AG04450 (cell line): ENCODE data around the gene ZMIZ2. TPM values are rescaled to one million over a fixed set of nuclear protein-coding genes. Genes with fewer than 3 reads are reported as not detected.

ENCODE experiments used
- CTCF ChIA-PET: fragments of 300-600, 350-600 bp; formaldehyde crosslinking; extraction: SDS; loops from one replicate; lab custom pipeline; 2022; ENCODE audit warnings: antibody characterized with exemption, inconsistent platforms; lab: Charles Lee
- POLR2A ChIA-PET: fragments of 350-600 bp; formaldehyde crosslinking; extraction: SDS; loops from one replicate; lab custom pipeline; 2021; ENCODE audit warnings: antibody characterized with exemption, inconsistent platforms; lab: Yijun Ruan, JAX
- DNase-seq: peaks from one replicate; pipeline ENCODE4 v3.0.0-alpha.2; 2011; ENCODE audit warnings: low read depth, low spot score
- H3K27ac ChIP-seq: one replicate; pipeline ENCODE4 v1.5.1; 2012; ENCODE audit warnings: low read depth, low read length, control low read depth
- H3K27me3 ChIP-seq: one replicate; pipeline ENCODE4 v1.6.0; 2012; ENCODE audit warnings: low read length; ENCODE audit not compliant: control insufficient read depth, insufficient read depth
- H3K4me3 ChIP-seq: 2 replicates; pipeline ENCODE4 v1.5.1; 2011; ENCODE audit warnings: mild to moderate bottlenecking, low read depth, low read length, control low read depth
- H3K9me3 ChIP-seq: 2 replicates; pipeline ENCODE4 v1.5.1; 2012; ENCODE audit warnings: low read length; ENCODE audit not compliant: control insufficient read depth, insufficient read depth
- polyA plus RNA-seq: library from polyadenylated mRNA; depleted of rRNA; stranded (reverse); fragments of >200 nt; gene quantifications from 2 replicates; pipeline ENCODE4 v1.2.3, GENCODE V29; 2011
- TF ChIP-seq, protein P1 (sequence below): IDR thresholded peaks from 2 replicates; pipeline ENCODE4 v1.5.1; 2011; ENCODE audit warnings: low read depth, low read length, control low read depth, inconsistent platforms

Gene ZMIZ2
- polyA plus RNA-seq, 1 experiment, result 4.8 TPM

DNA sequence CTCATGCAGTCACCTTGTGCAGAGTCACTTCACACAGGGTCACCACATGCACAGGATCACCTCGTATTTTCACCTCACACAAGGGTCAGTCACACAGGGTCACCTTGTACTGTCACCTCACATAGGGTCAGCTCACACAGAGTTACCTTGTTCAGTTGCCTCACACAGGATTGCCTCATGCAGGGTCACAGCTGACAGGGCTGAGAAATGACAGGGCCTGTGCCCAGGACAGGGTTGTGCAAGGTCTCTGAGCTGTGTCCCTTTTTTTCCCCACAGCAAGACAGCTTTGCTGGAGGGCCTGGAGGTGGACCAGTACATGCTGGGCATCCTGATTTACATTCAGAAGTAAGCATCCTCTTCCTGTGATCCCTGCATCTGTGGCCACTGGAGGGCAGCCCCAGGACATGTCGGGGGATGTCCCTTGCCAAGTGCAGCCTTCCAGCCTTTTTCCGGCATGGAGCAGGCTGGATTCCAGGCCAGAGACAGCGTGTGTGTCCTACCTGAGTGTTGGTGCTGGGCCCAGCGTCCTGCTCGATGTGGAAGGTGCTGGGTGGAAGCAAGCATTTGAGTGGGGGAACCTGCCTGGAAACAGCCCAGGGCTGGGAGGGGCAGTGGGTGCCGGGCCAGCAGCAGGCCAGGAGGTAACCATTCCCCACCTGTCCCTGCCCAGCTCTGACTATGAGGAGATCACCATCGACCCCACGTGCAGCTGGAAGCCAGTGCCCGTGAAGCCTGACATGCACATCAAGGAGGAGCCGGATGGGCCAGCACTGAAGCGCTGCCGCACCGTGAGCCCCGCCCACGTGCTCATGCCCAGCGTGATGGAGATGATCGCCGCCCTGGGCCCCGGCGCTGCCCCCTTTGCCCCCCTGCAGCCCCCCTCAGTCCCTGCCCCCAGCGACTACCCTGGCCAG is 16.3 kb downstream of the ZMIZ2 start:
- no peak overlapping the region for H3K27ac ChIP-seq
- no peaks in the 10 kb centered on the region; the same call in 1 of the 2 replicates for H3K9me3 ChIP-seq
- TF ChIP-seq, protein P1, sequence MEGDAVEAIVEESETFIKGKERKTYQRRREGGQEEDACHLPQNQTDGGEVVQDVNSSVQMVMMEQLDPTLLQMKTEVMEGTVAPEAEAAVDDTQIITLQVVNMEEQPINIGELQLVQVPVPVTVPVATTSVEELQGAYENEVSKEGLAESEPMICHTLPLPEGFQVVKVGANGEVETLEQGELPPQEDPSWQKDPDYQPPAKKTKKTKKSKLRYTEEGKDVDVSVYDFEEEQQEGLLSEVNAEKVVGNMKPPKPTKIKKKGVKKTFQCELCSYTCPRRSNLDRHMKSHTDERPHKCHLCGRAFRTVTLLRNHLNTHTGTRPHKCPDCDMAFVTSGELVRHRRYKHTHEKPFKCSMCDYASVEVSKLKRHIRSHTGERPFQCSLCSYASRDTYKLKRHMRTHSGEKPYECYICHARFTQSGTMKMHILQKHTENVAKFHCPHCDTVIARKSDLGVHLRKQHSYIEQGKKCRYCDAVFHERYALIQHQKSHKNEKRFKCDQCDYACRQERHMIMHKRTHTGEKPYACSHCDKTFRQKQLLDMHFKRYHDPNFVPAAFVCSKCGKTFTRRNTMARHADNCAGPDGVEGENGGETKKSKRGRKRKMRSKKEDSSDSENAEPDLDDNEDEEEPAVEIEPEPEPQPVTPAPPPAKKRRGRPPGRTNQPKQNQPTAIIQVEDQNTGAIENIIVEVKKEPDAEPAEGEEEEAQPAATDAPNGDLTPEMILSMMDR, result no peak
- CTCF ChIA-PET, result no interaction called here
- DNase-seq, result no peak
- H3K27me3 ChIP-seq, result no peaks in the 10 kb centered on the region
- H3K4me3 ChIP-seq, result no peak overlapping the region
- POLR2A ChIA-PET, result no interaction called here

DNA sequence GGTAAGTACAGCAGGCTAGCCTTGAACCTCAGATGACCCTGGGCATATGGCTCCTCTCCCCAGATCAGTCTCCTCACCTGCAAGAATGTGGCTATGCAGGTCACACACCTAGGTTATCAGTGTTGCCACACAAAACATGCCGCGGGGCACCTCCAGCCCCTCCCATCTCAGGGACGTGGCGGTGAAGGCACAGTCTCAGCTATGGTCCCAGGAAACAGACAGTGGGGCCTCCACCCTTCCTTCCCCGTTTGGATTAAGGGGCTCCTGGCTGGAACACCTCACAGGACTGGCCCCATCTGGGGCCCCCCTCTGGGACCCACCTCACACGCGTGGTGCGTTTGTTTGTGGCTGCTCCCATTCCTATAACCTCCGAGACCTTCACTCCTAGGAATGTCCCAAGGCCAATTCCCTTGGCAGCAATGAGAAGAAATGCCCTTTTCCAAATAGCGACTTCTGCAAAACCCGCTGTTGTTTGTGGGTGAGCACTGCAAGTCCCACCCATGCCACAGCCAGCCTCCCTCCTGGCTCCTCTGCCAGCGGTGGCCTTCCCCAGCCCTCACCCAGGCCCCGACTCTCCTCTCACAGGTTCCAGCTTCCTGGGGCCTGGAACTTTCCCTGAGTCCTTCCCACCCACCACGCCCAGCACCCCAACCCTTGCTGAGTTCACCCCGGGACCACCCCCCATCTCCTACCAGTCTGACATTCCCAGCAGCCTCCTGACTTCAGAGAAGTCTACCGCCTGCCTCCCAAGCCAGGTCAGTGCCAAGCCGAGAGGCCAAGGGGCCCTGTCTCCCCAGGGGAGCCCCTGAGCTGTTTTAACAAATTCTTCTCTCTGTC is 17.1 kb downstream of the ZMIZ2 start:
- no peaks in the 10 kb centered on the region; the same call in 1 of the 2 replicates for H3K9me3 ChIP-seq
- H3K27me3 ChIP-seq, result no peaks in the 10 kb centered on the region
- ChIA-PET POLR2A (no interaction called here), CTCF (no interaction called here)
- TF ChIP-seq, protein P1, result no peak
- DNase-seq, result no peak
- no peak overlapping the region for H3K4me3 ChIP-seq
- H3K27ac ChIP-seq, result no peak overlapping the region

DNA sequence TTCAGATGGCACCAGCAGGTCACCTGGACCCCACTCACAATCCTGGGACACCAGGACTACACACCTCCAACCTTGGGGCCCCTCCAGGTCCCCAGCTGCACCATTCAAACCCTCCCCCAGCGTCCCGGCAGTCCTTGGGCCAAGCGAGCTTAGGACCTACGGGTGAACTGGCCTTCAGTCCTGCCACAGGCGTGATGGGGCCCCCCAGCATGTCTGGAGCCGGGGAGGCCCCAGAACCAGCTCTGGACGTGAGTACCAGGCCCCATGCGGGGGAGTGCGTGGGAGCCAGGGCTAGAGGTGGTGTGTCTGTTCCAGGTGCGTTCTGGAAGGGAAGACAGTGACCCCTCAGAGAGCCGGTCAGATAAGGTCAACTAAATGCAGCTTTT is 17.8 kb downstream of the ZMIZ2 start:
- POLR2A ChIA-PET, result no interaction called here
- CTCF ChIA-PET, result no interaction called here
- H3K9me3 ChIP-seq, result no peaks in the 10 kb centered on the region; the same call in 1 of the 2 replicates
- no peak overlapping the region for H3K27ac ChIP-seq
- TF ChIP-seq, protein P1, result no peak
- H3K4me3 ChIP-seq, result no peak overlapping the region
- H3K27me3 ChIP-seq, result no peaks in the 10 kb centered on the region
- DNase-seq, result no peak

DNA sequence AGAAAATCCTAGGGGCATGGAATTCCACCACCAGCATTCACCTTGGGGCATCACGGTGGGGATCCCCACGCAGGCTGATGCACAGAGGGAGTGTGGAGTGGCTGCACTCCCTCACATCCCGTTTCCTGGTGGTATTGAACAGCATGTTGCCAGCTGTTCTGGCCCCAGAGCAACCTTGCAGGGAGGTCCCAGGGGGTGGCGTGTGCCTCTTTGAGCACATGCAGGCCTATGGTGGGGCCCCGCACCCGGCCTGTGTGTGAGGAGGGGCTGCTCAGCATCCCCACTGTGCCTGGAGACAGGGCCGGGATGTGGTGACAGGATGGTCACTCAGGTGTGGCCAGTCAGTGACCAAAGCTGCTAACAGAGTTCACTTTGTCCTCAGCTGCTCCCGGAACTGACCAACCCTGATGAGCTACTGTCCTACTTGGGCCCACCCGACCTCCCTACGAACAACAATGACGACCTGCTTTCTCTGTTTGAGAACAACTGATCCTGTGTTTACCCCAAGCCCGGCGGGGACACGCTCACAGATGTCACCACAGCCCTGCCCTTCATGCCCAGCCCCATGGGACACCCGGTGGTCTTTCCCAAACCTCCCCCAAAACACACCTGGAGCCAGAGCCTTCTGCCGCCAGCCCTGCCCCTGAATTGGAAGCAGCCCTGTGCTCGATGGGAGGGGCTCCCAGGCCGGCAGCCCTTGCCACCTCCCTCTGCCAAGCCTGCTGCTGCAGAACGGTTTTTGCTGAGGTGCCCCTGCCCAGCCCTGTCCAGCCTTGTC is 18.7 kb downstream of the ZMIZ2 start:
- no peak for DNase-seq
- ChIA-PET CTCF (interaction anchor here (0.6 to 1.2 kb wide), 3 partner anchors 80 to 179 kb away, joined by 3 to 4 read pairs (median 3); no protein-coding TSS in a partner anchor), POLR2A (interaction anchor here (0.7 to 1.7 kb wide), 5 partner anchors 18 to 81 kb away, joined by 3 to 6 read pairs (median 6); partner anchors contain the start of gene H2AZ2)
- Histone ChIP-seq H3K27me3 (no peaks in the 10 kb centered on the region), H3K27ac (peak overlapping the region; percentile 57), H3K4me3 (no peak overlapping the region), H3K9me3 (no peaks in the 10 kb centered on the region)
- TF ChIP-seq, protein P1, result no peak
